SJSA1 (cell line): Measurements from ENCODE around the gene CCDC87. TPM values are rescaled to one million over a fixed set of nuclear protein-coding genes. Genes with fewer than 3 reads are reported as not detected.
"Not testable (repeated sequence)": the region's sequence is repeated elsewhere in the genome, so short reads cannot be mapped to it uniquely, and the experiment has no call there.

Source experiments
- DNase-seq, 2 experiments: peaks; one replicate each; pipeline ENCODE4 v3.0.0-alpha.2; 2015 to 2020; ENCODE audit warnings: low spot score in 2 of 2, low read depth in 1 of 2
- H3K27ac ChIP-seq: fragments of 250-450 bp; sonication (Bioruptor Pico); 2 replicates; pipeline ENCODE4 v1.5.1; 2020; ENCODE audit warnings: mild to moderate bottlenecking, moderate library complexity
- H3K27me3 ChIP-seq: fragments of 250-450 bp; sonication (Bioruptor Pico); replicated peaks from 2 replicates; pipeline ENCODE4 v1.5.1; 2020; ENCODE audit warnings: mild to moderate bottlenecking, moderate library complexity
- H3K36me3 ChIP-seq: fragments of 250-450 bp; sonication (Bioruptor Pico); 2 replicates; pipeline ENCODE4 v1.5.1; 2020; ENCODE audit warnings: mild to moderate bottlenecking
- H3K4me1 ChIP-seq: fragments of 250-450 bp; sonication (Bioruptor Pico); replicated peaks from 2 replicates; pipeline ENCODE4 v1.6.1; 2021; ENCODE audit warnings: mild to moderate bottlenecking
- H3K4me3 ChIP-seq: fragments of 250-450 bp; sonication (Bioruptor Pico); 2 replicates; pipeline ENCODE4 v1.5.1; 2020; ENCODE audit warnings: mild to moderate bottlenecking
- H3K9me3 ChIP-seq: fragments of 250-450 bp; sonication (Bioruptor Pico); replicated peaks from 2 replicates; pipeline ENCODE4 v1.5.1; 2020; ENCODE audit warnings: mild to moderate bottlenecking
- total RNA-seq: library from RNA; depleted of rRNA; stranded (reverse); fragments of >200 nt; shearing (Covaris generic); gene quantifications from 2 replicates; pipeline ENCODE4 v1.2.3, GENCODE V29; 2014; rRNA removed

CCDC87 gene
- total RNA-seq, 1 experiment from 2014 or later = 0.34 TPM

DNA sequence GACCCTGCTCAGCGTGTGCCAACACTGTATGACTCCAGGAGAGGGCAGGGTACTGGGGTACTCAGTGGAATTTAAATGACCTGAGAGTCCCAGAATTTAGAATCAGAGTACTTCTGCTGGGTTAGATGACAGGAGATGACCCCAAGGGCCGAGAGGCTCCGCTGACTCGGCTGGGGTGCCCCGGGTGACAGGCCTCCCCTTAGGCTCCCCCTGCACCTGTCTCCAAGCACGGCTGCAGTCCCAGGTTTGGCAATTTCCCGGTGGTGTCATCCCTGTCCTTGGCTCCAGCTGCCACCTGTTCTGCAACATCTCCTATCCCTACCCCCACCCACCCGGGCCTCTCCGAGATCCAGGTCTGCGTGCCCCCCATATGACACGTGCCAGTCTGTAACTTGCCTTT lies 44.8 kb downstream of the CCDC87 start:
- DNase-seq = no peak
- Histone ChIP-seq H3K4me1 (peaks cover 9% of the 10 kb centered on the region), H3K9me3 (no peaks in the 10 kb centered on the region), H3K27ac (no peak overlapping the region), H3K36me3 (no peaks in the 10 kb centered on the region), H3K4me3 (no peak overlapping the region), H3K27me3 (no peaks in the 10 kb centered on the region; the same call in 1 of the 2 replicates)

DNA sequence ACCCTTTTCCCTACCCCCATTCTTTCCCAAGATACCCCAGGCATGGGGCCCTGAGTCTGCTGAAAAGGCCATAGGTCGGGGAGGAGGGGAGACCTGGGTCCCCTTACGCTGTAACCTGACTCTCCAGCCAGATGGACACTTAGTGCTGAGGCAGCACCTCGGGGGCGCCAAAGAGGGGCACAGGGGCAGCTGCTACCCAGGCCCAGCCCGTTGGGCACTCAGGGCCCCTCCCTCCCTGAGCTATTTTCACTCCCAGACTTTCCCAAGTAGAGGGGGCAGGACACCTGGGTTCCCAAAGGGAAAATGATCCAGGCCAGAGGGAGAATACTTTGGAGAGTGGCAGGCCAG lies 45.2 kb downstream of the CCDC87 start:
- no peak for DNase-seq
- no peak overlapping the region for H3K4me3 ChIP-seq

DNA sequence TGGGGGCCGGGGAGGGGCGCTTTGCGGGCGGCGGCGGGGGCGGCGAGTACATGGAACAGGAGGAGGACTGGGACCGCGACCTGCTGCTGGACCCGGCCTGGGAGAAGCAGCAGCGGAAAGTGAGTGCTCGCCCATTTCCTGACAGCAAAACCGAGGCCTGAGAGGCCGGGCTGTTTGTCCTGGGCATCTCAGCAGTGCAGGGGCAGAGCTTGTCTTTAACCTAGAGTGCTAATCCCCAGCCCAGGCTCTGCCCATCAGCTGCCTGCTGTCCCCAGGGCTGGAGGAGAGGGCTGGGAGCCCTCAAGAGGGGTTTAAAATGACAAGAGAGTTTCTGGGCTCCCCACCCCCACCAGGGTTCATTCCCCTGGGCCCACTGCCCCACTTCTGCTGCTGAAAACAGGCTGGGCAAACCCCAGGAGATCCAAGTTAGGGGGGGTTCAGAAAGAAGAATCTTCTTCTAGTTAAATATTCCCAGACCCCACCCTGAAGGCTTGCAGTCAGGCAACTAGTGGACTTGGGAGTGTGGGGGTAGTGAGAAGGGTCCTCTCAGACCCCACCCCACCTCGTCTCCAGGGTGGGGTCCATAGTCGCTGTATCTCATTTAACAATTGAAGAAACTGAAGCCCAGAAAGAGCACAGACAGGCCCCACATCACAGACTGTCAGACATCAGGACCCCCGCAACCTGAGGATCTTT lies 45.7 kb downstream of the CCDC87 start:
- no peak overlapping the region for H3K4me3 ChIP-seq
- H3K9me3 ChIP-seq = no peaks in the 10 kb centered on the region
- DNase-seq = no peak
- no peaks in the 10 kb centered on the region; the same call in 1 of the 2 replicates for H3K27me3 ChIP-seq
- H3K4me1 ChIP-seq = peaks cover 9% of the 10 kb centered on the region
- no peak overlapping the region for H3K27ac ChIP-seq
- H3K36me3 ChIP-seq = peaks cover 2% of the 10 kb centered on the region; the same call in 1 of the 2 replicates

More for the DNA sequence above, 45.2 kb downstream of the CCDC87 start:
- H3K9me3 ChIP-seq = no peaks in the 10 kb centered on the region
- H3K4me1 ChIP-seq = peaks cover 9% of the 10 kb centered on the region
- H3K36me3 ChIP-seq = no peaks in the 10 kb centered on the region
- H3K27ac ChIP-seq = no peak overlapping the region
- H3K27me3 ChIP-seq = no peaks in the 10 kb centered on the region; the same call in 1 of the 2 replicates

DNA sequence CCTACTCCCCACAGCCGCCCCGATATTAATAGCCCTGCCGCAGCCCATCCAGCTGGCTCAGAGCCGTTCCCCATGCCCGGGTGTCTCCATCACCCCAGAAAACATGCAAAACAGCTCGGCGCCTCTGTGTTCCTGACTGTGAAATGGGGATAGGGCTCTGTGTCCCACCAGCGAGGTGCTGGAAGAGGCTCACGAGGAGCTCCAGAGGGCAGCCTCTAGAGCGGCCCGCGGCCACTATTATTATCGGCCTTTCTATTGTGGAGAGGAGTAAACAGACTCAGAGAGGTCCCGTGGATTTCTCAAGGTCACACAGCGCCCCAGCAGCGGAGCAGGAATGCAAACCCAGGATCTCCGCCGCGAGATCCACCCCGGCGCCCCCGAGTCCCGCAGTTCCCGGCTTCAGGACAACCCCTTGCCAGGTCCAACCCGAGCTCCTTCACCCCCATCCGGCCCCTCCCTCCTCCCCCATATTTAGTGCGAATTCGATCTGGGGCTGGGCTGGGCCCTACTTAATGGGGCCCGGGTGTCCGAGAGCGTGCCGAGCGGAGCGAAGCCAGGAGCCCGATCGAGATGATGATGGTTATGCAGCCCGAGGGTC lies 46.4 kb downstream of the CCDC87 start, which contains the start of gene ACTN3:
Gene ACTN3, plus strand, starts transcription at position 536 of the 598 bp plus-strand sequence. Its CDS starts 35 bp downstream, at position 571.
- H3K4me1 ChIP-seq = peaks cover 9% of the 10 kb centered on the region
- H3K27me3 ChIP-seq = no peaks in the 10 kb centered on the region; the same call in 1 of the 2 replicates
- DNase-seq = no peak
- peaks cover 5% of the 10 kb centered on the region for H3K36me3 ChIP-seq
- no peaks in the 10 kb centered on the region for H3K9me3 ChIP-seq
- peak within 1 kb of the TSS; percentile 68 for H3K4me3 ChIP-seq
- peak within 1 kb of the TSS; percentile 31 for H3K27ac ChIP-seq

DNA sequence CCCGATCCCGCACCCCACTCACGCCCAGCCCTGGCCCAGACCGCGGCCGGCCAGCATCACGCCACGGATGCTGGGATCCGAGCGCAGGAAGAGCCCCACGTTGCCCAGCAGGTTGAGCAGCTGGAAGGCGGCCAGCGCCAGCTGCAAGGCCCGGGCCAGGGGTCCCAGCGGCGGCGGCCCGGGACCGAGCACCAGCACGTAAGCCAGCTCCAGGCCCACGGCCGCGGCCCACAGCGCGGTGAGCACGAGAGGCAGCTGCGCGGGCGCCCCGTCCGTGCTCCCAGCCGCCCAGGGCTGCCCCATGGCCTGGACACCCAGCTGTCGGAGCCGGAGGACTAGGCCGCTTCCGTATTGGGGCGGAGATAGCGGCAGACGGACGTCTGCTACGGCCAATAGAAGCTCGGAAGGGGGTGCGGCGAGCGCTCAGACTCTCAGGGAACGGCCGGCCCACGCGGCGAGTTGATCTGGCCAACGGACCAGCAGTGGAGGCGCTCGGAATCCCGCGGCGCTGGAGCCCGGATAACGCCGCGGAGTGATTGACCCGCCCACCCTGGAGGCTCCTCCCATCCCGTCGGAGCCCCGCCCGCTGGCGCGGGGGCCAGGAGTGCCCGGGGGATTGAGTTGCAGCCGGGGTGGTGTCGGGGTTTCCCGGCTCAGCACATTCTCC lies 47.0 kb downstream of the CCDC87 start, which contains the start of gene ZDHHC24:
Gene ZDHHC24, minus strand, starts transcription at position 348 of the 667 bp plus-strand sequence. Its CDS starts 45 bp downstream, at position 303.
- Histone ChIP-seq H3K4me1 (peaks cover 9% of the 10 kb centered on the region), H3K36me3 (peaks cover 5% of the 10 kb centered on the region), H3K9me3 (no peaks in the 10 kb centered on the region), H3K4me3 (peak within 1 kb of the TSS; percentile 68), H3K27me3 (no peaks in the 10 kb centered on the region; the same call in 1 of the 2 replicates), H3K27ac (peak within 1 kb of the TSS; percentile 31)
- peak; percentile 99 to 100 for DNase-seq

DNA sequence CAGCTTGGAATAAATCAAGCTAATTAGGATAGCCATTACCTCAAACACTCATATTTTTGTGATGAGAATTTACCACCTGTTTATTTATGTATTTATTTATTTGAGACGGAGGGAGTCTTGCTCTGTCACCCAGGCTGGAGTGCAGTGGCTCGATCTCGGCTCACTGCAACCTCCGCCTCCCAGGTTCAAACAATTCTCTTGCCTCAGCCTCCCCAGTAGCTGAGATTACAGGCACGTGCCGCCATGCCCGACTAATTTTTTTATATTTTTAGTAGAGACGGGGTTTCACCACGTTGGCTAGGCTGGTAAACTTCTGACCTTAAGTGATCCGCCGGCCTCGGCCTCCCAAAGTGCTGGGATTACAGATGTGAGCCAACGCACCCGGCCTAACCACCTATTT lies 47.9 kb downstream of the CCDC87 start:
- H3K4me3 ChIP-seq = peak overlapping the region; percentile 68
- H3K9me3 ChIP-seq, H3K27ac ChIP-seq, DNase-seq, H3K36me3 ChIP-seq, H3K27me3 ChIP-seq, H3K4me1 ChIP-seq: not testable (repeated sequence)

DNA sequence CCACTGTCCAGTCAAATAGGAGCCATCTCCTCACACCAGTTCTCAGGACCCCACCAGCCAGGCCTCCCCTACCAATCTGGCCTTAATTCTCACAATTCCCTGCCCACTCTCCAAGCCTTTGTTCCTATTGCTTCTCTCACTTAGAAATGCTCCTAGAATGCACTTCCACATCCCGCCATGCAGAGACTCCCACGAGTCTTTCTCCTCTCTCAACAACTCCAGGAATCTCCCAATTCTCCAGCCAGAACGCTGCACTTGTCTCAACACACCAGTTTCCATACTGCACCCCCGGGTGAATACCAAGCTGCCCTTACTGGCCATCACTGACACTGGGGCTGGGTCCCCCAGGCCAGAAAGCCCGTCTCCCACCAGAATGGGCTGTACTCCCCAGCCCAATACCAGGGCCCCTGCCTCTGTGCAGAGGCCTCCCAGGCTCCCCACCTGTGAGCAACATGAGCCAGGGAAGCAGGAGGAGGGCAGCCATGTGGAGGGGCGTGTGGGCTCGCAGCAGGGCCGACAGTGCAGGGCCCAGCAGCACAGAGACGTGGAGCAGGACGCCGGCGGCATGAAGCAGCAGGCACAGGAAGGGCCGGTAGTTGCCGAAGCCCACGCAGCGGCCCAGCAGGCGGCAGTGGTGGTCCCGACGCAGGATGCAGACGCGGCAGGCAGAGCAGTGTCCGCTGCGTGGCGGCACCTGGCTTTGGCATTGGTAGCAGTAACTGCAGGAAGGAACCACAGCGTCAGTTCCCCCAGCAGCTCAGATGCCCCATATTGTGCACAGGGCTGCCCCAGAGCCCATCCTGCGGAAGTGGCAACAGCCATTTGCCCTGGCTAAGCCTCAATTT lies 49.4 kb downstream of the CCDC87 start:
- H3K4me1 ChIP-seq = peaks cover 9% of the 10 kb centered on the region
- no peak overlapping the region for H3K27ac ChIP-seq
- DNase-seq = no peak
- no peak overlapping the region for H3K4me3 ChIP-seq
- no peaks in the 10 kb centered on the region for H3K9me3 ChIP-seq
- H3K36me3 ChIP-seq = peaks cover 18% of the 10 kb centered on the region
- H3K27me3 ChIP-seq = no peaks in the 10 kb centered on the region

DNA sequence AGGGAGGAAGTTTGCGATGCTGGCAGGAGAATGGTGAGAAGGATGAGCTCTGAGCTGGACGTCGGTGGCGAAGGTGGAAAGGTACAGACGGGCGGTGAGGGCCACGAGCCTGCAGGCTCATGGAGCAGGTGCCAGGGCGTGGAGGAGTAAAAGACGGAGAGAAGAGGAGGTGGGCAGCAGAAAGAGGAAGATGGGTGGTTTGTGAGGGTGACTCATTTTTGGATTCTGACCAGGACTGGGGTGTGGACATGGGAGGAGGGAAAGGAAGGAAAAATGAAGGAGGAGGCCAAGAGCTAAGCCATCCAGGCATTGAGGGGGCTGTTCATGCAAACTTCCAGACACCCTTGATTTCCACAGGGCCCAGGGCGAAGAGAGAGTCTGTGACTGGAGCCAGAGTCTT lies 50.5 kb downstream of the CCDC87 start:
- Histone ChIP-seq H3K27ac (no peak overlapping the region), H3K36me3 (peaks cover 18% of the 10 kb centered on the region), H3K27me3 (no peaks in the 10 kb centered on the region), H3K4me3 (no peak overlapping the region), H3K9me3 (no peaks in the 10 kb centered on the region), H3K4me1 (peaks cover 9% of the 10 kb centered on the region)
- DNase-seq = no peak

DNA sequence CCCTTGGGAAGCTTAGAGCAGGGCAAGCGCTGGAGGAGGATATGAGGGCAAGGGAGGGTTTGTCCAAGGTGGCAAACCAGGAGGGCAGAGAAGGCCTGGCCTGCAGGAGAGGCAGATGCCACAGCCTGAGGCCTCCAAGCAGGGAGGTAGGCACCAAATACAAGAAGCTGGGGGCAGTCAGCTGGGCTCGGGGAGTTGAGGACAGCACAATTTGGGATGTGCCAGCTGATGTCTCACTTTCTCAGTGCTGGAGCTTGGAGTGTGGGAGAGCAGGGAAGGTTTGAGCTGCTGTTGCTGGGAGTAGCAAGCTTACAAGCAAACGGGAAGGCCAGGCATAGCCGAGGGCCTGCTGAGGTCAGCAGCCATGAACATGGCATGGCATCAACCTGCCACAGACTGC lies 51.0 kb downstream of the CCDC87 start:
- peaks cover 18% of the 10 kb centered on the region for H3K36me3 ChIP-seq
- peaks cover 9% of the 10 kb centered on the region for H3K4me1 ChIP-seq
- no peak for DNase-seq
- no peak overlapping the region for H3K27ac ChIP-seq
- H3K9me3 ChIP-seq = no peaks in the 10 kb centered on the region
- no peaks in the 10 kb centered on the region for H3K27me3 ChIP-seq
- no peak overlapping the region for H3K4me3 ChIP-seq

DNA sequence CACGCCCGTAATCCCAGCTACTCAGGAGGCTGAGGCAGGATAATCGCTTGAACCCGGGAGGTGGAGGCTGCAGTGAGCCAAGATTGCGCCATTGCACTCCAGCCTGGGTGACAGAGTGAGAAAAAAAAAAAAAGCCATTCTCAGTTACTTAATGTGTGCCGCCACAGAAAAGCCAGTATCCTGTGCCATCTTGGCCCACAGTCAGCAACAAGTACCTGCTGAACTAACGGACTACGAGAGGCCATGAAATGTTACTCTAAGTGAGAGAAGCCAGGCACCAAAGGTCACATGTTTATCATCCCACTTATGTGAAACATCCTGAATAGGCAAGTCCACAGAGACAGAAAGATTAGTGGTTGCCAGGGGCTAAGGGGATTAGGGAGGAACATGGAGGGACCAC lies 52.3 kb downstream of the CCDC87 start:
- not testable (repeated sequence) for DNase-seq, H3K9me3 ChIP-seq, H3K4me3 ChIP-seq, H3K27me3 ChIP-seq, H3K27ac ChIP-seq, H3K4me1 ChIP-seq
- peaks cover 18% of the 10 kb centered on the region for H3K36me3 ChIP-seq

Other genes with a start within 250 kb of the CCDC87 start
- 170 and 189 TPM in 2 replicates for gene BRMS1, start 248.0 kb downstream of the CCDC87 start, total RNA-seq
- gene B4GAT1, start 245.4 kb downstream of the CCDC87 start, total RNA-seq = 44.1 and 46.5 TPM in 2 replicates
- gene SLC29A2, start 221.3 kb downstream of the CCDC87 start, total RNA-seq = not detected in 2 replicates
- gene NPAS4, start 172.0 kb downstream of the CCDC87 start, total RNA-seq = 1.3 and 2.2 TPM in 2 replicates
- 186 and 201 TPM in 2 replicates for gene MRPL11, start 154.2 kb downstream of the CCDC87 start, total RNA-seq
- gene PELI3, start 126.2 kb downstream of the CCDC87 start, total RNA-seq = 7.0 and 11.1 TPM in 2 replicates
- gene DPP3, start 112.6 kb downstream of the CCDC87 start, total RNA-seq = 140 and 146 TPM in 2 replicates
- 28.7 and 38.8 TPM in 2 replicates for gene BBS1, start 82.4 kb downstream of the CCDC87 start, total RNA-seq
- 17.9 and 18.3 TPM in 2 replicates for gene ZDHHC24, start 47.0 kb downstream of the CCDC87 start, total RNA-seq
- gene ACTN3, start 46.2 kb downstream of the CCDC87 start, total RNA-seq = not detected in 2 replicates
- 4.9 and 5.6 TPM in 2 replicates for gene CTSF, start 24.5 kb downstream of the CCDC87 start, total RNA-seq
- 44.8 and 46.6 TPM in 2 replicates for gene CCS, start 122 bp upstream of the CCDC87 start, total RNA-seq
- gene RBM14, start 23.6 kb upstream of the CCDC87 start, total RNA-seq = 33.1 and 57.8 TPM in 2 replicates
- 136 and 170 TPM in 2 replicates for gene RBM4, start 45.6 kb upstream of the CCDC87 start, total RNA-seq
- gene RBM4B, start 84.8 kb upstream of the CCDC87 start, total RNA-seq = 39.7 and 47.8 TPM in 2 replicates
- gene SPTBN2, start 136.2 kb upstream of the CCDC87 start, total RNA-seq = under 0.01 and 0.29 TPM in 2 replicates